ENCODE results near the gene EEF1AKMT2.

Gene EEF1AKMT2

DNA sequence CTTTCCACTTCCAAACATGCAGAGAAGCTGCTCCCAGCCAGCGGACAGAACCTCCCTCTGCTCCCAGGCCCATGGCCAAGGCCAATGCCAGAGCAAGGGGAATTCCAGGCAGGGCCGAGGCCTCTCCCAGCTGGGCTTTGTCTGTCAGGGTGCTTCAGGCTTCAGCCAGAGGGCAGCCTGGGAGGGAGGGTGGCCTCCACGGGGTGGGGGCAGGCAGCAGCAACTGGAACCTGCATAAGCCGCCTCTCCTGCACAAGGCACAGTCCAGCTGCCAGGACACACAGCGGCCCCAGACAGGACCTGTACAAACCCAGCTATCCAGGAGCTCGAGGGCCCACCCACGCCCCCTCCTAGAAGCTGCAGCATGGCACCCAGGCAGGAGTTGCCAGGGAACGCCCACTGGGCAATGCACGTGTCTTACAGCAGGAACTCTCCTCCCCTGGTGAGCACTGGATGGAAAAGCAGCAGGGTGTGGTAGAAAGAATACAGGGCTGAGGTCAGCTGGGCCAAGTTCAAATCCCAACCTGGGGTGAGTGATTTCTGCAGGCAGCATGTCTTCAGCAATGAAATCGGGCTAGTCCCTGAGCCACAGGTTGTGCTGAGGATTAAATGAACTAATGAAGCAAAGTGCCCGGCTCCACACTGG is 55.1 kb downstream of the EEF1AKMT2 start:
- no peak for DNase-seq

DNA sequence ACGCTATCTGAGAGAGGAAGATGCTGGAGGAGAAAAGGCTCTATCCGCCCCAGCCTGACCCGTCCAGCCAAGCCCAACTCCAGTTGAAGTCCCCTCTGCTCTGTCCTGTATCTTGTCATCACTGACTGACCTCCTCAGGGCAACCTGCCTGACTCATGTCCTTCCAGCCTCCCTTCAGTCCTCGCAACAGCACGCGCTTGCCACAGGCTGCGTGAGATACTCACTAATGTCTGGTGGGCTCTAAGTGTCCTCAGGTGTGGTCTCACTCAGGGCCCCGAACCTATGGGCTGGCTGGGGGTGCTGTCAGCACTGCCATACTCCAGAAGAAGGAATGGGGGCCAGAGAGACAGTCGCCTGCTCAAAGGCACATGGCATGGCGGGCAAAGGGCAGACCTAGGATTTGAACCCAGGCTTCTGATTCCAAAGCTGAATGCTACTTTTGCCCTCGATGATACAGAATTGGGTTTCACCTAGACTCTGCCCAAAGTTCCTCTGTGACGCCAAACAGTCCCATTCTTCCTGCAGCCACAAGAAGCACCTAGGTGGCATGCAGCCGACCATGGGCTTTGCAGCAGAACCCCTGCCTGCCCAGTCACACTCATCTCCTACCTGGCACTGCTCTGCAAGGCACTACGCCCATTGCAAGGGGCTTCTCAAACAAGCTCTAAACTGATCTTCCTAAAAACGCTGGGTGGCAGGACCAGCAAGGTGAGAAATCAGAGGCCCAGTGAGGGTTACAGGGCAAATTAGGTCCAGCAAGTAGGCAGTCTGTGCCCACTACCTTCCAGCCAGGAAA is 56.0 kb downstream of the EEF1AKMT2 start:
- no peak for DNase-seq

DNA sequence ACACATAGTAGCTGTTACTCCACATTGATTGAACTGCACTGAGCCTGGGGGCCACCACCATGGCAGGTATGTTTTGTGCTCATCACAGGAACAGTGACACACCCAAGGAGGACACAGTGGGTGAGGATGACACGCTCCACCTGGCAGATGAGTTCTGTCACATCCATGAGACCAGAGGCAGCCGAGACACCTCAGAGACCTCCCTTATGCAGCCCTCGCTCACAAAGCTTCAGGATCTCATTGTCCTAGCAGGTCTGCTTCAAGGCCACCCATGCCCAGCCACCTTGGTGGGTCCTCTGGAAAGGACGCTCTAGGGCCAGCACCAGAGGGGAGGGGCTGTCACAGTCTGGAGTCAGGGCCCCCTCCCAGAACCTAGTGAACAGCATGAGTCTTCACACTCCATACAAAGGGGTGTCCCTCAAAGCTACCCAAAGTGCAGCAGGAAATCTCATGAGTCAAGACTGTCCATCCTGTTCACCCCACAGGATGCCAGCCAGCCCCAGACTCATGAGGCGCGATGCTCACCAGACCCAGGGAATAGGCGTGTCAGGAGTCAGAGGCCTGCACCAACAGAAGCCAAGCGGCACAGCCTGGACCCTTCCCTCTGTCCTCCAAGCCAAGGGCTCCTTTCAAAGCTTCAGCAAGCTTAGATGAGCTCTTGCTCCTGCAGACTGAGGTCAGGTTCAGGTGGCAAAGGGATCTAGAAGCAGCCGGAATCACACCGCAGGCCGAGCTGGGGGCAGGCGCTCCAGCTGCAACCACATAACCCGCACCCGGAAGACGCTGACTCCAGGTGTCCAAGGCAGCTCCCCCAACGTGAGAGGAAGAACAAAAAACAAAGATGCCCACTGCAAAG is 57.1 kb downstream of the EEF1AKMT2 start:
- no peak for DNase-seq

DNA sequence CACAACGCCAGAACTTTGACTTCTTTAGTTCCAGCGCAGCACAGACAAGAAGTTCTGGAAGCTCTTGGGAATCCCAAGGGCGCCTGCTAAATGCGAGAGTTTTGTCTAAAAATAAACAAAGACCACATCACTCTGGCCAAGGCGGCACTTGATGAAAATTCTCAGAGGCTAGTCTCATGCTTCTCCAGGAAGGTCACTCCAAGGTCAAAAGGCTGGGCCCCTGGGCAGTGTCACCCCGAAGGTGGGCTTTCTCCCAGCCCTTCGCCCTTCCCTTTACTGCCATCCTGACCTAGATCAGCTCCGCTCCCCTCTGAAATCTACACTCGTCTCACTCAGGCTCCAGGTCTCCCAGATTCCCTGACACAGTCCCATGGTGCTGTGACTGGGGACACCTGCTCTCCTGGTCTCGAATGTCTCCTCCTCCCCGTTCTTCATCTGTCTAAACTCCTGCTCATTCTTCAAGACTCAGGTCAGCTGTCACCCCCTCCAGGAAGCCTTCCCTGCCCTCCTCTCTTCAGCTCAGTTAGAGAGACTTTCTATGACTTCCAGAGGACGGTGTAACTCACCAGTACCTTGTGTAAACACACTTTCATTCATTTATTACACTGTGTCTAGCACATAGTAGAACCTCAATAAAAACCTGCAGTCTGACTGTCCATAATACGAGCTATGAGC is 58.0 kb downstream of the EEF1AKMT2 start:
- DNase-seq = no peak

DNA sequence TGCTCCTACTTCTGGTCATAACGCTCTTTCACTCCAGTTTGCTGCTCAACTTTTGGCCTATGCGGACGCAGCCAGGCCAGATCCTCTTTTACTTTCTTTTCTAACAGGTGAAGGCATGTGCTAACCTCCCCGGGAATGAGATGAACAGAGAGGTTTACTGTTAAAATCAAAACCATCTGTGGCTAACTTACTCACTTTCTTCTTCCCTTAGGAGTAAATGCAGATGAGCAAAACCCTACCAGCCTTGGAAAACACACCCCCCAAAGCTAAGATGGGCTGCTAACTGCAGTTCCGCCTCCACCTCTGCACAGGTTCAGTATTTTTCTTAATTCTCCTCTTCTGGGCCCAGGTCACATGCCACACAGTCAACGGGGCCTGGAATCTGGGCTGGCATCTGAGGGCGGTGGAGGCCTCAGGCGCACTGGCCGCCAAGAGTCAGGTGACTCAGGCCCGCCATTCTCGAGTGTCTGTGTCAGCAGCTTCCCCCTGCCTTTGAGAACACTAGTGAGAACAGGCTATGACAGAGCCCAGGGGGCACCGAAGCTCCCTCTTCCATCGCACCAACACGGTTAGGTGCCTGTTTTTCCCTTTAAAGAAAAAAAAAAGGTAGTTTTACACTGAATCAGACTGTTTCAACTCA is 58.6 kb downstream of the EEF1AKMT2 start:
- DNase-seq = no peak

DNA sequence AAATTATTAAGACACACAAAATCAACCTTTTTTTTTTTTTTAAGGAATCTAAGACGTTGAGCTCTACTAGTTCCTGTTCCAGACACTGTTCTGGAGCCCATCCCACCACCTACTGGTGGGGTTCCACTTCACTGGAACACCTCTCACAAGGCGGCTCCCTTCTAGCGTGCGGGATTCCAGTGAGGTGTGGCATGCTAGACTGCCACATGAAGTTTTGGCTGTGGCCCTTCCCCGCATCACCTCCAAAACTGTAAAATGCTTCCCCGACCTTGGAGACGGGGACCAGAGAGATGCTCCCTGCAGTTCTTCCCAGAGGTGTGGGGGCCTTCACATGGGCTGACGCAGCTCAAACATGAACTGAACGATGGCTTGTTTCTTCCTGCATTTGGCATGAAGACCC is 60.1 kb downstream of the EEF1AKMT2 start:
- no peak for DNase-seq

DNA sequence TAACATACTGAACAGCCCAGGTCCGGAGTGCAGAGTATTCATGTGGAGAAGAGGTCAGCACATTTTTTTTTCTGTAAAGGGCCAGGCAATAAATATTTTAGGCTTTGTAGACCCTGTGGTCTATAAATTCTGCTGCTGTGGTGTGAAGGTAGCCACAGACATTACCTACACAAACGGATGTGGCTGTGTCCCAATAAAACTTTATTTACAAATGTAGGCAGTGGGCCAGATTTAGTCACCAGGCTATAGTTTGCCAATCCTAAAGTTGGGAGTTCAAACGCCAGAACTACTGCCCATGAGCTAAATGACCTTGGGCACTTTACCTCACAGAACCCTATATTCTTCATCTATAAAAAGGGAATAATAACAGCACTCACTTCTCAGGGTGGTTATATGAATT is 60.9 kb downstream of the EEF1AKMT2 start:
- no peak for DNase-seq

DNA sequence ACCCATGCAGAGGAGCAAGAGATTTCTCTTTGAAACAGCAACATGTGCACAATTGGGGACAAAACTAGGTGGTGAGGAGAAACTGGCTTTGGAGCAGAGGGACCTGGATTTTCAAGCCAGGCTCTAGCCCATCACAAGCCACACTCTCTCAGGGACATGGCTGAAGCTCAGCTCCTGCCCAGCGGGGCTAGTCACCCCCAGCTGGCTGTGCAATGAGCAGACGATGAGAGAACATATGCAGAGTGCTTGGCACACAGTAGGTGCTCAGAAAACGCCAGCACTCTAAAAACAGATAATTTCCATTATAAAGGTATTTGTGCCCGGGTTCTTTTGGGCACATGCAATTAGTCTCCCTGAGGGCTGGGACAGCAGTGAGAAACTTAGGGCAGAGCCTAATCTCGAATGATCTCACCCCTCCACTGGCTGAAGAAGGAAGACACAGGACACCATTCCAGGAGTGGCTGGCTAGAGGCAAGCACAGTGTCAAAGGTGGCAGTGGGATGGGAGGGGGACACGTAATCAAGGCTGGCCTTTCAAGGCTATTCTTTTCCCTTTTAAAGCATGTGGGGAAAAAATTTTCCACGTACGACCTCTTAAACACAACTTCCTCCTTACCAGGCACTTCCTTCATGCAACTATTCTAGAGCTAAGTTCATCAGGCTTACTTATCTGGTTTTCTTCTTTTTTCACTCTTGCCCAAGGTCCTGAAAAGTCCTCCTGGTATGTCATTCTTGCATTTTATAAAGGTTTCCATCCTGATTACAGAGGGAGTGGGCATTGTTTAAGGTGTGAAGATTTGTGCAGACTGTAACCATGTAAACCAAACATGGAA is 62.6 kb downstream of the EEF1AKMT2 start:
- DNase-seq = no peak

DNA sequence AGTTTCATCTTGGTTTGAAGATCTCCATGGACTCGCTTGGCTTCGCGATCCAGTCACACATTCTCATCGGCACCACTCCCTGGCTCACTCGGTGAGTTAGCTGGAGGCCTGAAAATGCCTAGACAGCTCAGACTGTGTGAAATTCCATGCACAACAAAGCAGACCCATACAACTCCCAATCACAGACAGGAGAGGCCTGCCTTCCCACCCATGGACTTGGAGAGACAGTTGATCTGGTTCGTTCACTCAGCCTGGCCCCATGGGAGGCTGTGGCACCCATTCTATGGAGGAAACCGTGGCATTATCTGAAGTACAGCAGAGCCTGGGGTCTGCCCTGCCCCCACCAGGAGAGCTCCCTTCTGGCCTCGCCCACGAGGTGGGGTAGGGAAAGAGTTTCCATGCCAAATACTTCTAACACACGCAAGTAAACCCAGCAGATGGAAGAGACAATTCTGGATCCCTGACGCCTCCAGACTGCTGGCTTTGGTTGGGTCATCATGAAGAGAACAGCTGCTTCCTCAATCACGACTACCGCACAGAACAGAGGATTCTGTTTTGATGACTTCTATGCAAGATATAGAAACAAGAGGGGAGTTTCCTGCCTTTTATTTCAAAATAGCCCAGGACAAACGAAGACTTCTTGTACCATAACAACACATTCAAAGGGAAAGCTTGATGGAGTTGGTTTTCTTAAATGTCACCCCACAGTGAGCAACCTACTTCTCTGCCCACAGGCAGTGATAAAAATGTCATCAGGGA is 63.4 kb downstream of the EEF1AKMT2 start:
- no peak for DNase-seq

DNA sequence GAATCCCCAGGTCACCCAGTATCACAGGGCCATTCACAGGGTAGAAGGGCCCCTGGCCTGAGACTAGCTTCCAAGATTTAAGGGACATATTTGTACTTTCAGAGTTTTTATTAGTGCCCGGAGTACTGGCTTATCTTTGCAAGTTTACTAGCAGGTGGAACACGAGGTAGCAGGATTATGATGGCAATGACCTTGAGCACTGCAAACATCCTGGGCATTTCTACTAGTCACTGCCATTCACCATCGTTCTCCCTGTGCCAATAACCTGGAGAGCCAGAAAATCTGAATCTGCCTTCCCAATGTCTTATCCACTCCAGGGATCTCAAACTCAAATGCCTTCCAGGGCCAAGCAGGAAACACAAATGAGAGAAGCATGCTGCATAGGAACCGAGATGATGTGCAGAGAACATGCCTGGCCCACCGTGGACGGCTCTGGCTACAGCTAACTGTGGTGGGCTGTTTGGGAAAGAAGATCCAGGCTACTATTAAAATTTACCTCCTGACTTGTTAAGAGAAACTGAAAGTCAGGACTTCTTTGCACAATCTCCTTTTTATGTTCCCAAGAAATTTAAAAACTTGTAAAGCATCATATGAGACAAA is 64.2 kb downstream of the EEF1AKMT2 start:
- DNase-seq = no peak

DNA sequence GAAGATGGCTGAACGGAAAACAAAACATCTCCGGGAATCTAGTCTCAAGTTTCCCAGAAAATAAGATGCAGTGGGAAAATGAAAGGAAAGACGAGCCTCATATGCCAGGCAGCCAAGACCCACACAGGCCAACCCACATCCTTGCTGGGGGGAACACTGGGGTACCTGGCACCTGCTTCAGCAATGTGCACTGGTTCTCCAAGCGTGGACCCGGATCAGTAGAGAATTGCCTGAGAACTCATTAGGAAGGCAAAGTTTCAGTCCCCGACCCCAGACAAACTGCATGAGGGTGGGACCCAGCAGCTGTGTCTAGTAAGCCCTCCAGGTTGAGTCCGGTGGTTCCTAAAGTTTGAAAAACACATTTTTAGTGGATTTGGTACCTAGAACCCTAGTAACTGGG is 65.9 kb downstream of the EEF1AKMT2 start:
- DNase-seq = no peak

DNA sequence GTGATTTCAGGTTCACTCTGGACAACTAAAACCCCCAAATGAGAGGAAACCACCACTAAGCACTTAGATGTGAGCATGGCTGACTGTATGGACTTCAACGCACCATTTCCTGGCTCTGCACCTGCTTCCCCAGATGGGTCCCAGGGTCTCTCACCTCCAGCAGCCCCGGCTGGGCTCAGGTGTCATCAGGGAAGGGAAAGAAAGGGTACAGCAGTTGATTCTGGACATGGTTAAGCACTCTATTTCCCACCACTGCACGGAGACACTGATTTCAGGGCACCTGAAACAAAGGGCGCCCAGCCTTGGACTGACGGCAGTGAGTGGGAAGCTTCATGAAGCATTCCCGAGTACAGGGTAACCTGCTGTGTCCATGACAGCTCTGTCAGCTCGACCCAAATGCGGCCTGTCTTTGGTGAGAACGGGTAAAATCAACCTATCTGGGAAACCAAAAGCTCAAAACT is 66.5 kb downstream of the EEF1AKMT2 start:
- no peak for DNase-seq

DNA sequence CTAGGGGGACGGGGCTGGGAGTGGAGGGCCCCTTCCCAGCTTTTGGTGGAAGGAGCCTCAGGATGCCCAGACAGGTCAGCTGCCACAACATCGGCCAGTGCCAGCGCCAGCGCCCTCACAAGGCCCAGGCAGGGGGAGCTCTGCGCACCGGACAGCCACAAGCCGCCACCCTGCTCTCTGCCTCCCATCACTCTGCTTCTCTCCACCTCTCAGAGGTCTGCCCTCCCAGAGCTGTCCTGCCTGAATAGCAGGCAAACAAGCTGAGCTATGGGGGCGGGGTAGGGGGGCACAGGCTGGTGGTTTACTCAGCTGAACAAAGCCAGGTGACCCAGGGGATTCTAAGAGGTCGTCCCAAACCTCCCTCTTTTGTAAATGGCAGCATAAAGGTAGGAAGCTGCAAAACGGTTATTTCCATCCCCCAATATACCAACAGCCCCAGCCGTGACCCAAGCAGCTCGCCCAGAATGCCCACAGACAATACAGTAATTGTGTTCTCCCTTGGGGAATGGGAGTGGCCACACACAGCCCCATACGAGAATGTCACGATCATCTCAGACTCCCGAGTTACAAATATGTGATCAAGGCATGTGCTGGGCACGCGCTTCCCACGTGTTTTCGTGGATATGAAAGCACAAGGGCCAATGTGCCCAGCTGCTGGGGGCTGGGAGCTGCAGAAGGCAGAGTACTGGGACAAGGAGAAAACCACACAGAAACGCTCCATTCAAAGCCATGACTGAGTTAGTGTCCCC is 67.2 kb downstream of the EEF1AKMT2 start:
- no peak for DNase-seq

DNA sequence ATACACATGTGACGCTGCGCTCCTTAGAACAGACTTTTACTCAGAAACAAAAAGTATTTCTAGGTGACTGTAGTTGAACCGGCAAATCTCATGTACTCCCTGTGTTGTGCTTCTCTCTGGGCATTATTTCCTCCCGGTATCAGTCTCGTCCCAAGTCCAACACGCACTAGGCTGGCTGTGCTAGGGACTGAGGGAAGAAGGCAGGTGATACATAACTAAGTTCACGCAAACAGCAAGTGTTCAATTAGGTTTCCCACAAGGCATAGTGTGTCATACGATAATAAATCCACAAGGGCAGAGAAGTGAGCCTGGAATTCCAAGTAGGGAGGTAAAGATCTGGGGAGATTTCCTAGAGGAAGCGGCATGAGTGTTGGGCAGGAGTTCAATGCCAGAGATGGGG is 67.9 kb downstream of the EEF1AKMT2 start:
- DNase-seq = no peak

DNA sequence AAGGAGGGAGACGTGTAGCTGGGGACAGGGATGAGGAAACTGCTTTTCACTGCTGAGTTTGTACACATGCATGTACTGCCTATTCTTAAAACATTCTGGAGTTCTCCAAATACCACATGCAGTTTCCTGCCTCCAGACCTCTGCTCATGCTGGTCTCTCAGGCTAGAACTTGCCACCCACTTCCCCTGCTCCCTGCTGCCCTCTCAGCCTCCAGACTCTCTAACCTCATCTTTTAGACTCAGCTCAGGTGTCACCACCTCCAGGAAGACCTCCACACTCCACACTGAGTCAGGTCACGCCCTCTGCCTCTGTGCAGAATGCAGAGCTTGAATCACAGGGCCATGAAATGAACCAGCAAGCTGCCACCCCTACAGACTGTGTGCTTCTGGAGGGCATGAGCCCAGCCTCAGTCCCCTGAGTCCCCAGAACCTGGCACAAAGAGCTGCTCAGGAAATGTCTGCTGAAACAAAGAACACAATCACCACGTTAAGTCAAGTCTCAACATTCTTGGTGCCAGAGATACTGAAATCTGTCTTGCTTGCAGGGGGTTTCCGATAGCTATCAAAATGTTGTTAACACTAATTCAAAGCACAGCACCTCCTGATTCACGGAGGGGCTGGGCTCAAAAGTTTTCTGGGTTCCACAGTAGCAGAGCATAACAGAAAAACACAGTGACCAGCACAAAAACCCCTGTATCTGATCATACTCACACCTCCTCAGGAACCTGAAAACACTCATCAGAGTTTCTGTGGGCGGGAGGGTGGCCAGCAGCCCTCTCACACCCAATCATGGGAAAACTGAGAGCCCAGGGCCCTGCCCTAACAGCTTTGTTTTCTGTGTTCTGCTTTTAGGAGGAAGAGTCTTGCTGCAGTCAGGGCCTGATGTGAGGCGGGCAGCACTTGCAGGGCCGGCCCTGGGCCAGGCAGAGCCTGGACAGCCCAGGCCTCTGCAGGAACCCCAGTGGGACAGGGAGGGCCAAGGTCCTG is 68.6 kb downstream of the EEF1AKMT2 start:
- DNase-seq = no peak

DNA sequence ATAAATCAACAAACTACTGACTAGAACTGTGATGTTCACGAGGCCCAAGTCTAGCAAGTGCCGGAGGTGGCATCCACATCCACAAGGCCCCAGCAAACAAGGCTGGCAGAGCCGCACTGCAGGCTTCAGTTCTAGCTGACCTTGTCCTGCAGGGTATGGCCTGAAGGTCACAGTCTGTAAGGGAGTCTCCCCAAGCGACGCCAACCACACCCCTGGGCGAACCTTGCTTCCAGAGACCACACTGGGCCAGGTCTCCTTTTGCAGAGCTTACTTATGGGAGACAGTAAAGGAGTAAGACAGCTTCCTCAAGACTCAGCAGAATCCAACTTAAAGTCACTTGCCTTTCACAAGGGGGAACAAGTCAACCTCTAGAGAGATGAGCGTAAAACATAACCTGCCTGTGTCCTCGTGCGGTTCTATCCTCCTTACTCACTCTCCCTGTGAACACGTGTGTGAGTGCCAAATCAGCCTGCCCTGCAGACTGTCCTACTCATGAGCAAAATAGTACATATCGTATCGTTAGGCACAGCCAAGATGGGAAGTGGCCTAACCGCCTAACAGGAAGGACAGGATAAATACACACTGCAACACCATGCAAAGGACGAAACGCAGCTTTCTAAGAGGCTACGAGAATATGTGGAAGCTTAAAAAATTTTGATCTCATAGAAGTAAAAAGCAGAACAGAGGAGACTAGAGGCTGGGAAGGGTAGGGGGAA is 70.2 kb downstream of the EEF1AKMT2 start:
- DNase-seq = no peak

DNA sequence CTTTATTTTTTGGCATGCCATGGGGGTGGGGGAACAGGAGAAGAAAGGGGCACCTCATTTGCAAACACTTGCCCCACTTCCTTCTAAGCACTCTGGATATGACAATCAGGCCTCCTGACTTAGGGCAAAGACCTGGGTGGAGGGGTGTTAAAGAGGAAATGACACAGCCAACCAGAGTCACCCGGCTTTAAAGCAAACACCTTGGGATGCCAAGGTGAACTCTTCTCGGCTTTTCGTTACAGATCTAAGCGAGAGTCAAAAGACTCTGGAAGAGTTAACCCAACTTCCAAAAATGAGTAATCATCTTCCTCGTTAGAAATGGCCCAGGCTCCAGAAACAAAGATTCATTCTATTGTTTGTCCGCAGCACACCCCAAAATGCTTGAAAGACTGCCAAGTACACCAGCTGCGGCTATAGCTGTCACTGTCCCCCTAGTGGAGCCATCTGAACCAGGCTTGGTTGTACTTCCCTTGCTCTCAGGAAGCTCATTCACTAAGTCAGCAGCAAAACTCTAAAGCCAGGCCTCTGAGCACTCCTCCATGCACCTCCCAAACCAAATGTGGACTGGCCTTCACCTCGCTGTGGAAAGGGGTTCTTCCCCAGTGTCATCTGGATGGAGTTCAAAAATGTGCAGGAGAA is 72.4 kb downstream of the EEF1AKMT2 start:
- DNase-seq = no peak
